Kidney epithelial cell (primary cell): ENCODE results near the gene DHX15. TPM values are rescaled to one million over a fixed set of nuclear protein-coding genes. Genes with fewer than 3 reads are reported as not detected.
"Not testable (repeated sequence)": the region's sequence is repeated elsewhere in the genome, so short reads cannot be mapped to it uniquely, and the experiment has no call there.

Source experiments
- DNase-seq: peaks from one replicate; pipeline ENCODE4 v3.0.0-alpha.2; 2010; ENCODE audit warnings: low read depth
- H3K27me3 ChIP-seq: 2 replicates; pipeline ENCODE4 v1.6.0; 2011; ENCODE audit warnings: low read length; ENCODE audit not compliant: control insufficient read depth, insufficient read depth
- H3K36me3 ChIP-seq: 2 replicates; pipeline ENCODE4 v1.5.1; 2011; ENCODE audit warnings: low read length; ENCODE audit not compliant: control insufficient read depth, insufficient read depth
- H3K4me3 ChIP-seq: 2 replicates; pipeline ENCODE4 v1.5.1; 2011; ENCODE audit warnings: low read depth, mild to moderate bottlenecking, control low read depth, low read length
- CTCF ChIP-seq: IDR thresholded peaks from 2 replicates; pipeline ENCODE4 v1.5.1; 2011; ENCODE audit warnings: mild to moderate bottlenecking, moderate library complexity, low read length, control low read depth, inconsistent platforms; ENCODE audit not compliant: insufficient read depth, poor library complexity, severe bottlenecking
- total RNA-seq: library from RNA; depleted of rRNA; stranded (reverse); fragments of >200 nt; gene quantifications from 2 replicates; pipeline ENCODE4 v1.2.3, GENCODE V29; 2015

DHX15 gene
- total RNA-seq, 1 donor from 2014 or later, result 87.5 TPM

DNA sequence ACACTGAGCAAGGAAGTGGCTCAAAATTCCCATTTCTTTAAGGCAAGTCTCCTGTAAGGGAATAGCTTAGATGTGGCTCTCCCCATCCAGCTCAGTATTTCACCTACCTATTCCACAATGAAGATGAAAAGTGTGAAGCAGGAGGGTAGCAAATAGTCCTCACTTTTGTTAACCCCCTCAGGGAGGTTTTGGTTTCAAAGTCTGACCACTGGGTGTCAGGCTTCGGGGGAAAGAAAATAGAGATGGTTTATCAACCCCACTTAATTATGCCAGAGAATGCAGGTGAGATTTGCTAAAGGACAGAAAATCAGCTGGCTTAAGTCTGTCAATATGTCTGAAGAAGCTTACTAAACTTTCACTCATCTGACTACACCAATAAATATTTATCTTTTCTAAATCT lies 69.5 kb downstream of the DHX15 start:
- TF ChIP-seq CTCF, result peak; percentile 33
- no peaks in the 10 kb centered on the region for H3K36me3 ChIP-seq
- no peaks in the 10 kb centered on the region for H3K27me3 ChIP-seq
- no peak for DNase-seq
- no peak overlapping the region for H3K4me3 ChIP-seq

GRCh38 chr4:24513718-24514117 lies 70.6 kb downstream of the DHX15 start:
- Histone ChIP-seq H3K4me3 (no peak overlapping the region), H3K27me3 (no peaks in the 10 kb centered on the region), H3K36me3 (no peaks in the 10 kb centered on the region)
- no peak for TF ChIP-seq CTCF
- DNase-seq, result no peak

DNA sequence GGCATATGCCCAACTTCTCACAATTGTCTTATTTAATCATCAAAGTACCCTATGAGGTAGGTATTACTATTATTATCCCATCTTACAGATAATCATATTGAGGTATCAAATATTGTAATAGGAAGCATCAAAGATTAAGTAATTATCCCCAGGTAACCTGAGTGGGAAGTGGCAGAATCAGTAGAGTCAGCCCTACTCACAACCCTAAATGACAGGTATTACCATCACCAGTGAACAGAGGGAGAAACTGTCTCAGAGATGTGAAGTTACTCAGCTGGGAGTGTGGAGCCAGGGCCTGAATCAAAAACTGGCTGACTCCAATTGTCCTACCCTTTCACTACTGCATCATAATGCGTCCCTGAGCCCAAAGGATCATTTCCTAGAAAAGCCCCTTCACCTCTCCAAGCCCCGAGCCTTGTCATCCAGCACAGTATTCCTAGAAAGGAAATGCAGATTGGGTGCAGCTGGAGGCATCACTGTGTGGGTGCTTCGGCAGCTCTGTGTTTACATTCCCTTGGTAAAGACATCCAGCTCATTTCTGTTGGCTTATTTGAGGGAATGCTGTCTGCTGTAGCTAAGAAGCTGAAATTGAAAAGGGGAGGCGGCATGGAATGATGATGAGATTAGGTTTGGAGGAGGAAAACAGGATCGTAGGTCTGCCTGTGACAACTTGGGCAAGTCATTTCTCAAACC lies 72.8 kb downstream of the DHX15 start:
- H3K27me3 ChIP-seq, result no peaks in the 10 kb centered on the region
- no peak for DNase-seq
- TF ChIP-seq CTCF, result no peak
- H3K4me3 ChIP-seq, result no peak overlapping the region
- no peaks in the 10 kb centered on the region for H3K36me3 ChIP-seq

DNA sequence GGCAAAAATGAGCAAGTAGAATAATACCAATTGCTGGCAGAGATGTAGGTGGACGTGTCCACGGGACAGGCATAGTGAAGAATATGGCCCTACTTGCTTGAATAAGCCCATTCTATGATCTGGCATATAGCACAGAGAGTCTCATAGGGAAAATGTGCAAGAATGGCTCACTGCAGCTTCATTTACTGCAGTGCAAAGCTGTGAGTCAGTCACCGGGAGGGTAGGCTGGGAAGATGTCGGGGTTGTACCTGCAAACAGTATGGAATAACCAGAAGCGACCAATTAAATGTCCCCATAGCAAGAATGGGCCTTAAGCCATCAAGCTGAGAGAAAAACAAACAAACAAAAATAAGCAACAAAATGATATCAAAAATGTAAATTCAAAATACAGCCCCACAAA lies 74.3 kb downstream of the DHX15 start:
- no peak for DNase-seq
- no peak for TF ChIP-seq CTCF
- no peaks in the 10 kb centered on the region for H3K36me3 ChIP-seq
- H3K4me3 ChIP-seq, result no peak overlapping the region
- H3K27me3 ChIP-seq, result no peaks in the 10 kb centered on the region

DNA sequence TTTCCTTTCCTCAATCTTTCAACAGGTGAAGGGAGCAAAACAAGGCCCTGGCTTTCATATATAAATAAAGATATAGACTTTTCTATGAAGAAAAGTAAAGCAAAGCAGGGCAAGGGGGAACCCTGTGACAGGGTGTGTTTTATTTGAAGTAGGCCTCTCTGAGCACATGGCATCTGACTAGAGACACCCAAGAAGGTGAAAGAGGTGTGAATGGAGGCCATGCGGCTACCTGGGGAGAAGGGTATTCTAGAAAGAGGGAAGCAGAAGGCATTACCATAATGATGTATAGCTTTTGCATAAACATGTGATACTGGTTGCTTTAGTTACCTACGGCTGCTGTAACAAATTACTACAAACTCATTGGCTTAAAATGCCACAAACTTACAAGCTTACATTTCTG lies 75.8 kb downstream of the DHX15 start:
- no peak for TF ChIP-seq CTCF
- no peak for DNase-seq
- H3K36me3 ChIP-seq, result no peaks in the 10 kb centered on the region
- no peak overlapping the region for H3K4me3 ChIP-seq
- H3K27me3 ChIP-seq, result no peaks in the 10 kb centered on the region

- no peak overlapping the region for H3K4me3 ChIP-seq
- no peak for DNase-seq
- no peaks in the 10 kb centered on the region for H3K27me3 ChIP-seq
- H3K36me3 ChIP-seq, result no peaks in the 10 kb centered on the region
- no peak for TF ChIP-seq CTCF
Measured at GRCh38 chr4:24507439-24507838, 76.9 kb downstream of the DHX15 start.

GRCh38 chr4:24503090-24503489 lies 81.3 kb downstream of the DHX15 start:
- H3K36me3 ChIP-seq, H3K27me3 ChIP-seq, DNase-seq, H3K4me3 ChIP-seq: not testable (repeated sequence)
